Measurements from ENCODE around the gene TNFRSF4. TPM values are rescaled to one million over a fixed set of nuclear protein-coding genes. Genes with fewer than 3 reads are reported as not detected.

TNFRSF4 gene
- total and polyA plus RNA-seq, 9 of the 15 experiments (the other 6 are each of a cell fraction or from before 2014, with no cell fraction given) = 0.07 to 0.44 (median 0.19) TPM; not detected in 5

- TF ChIP-seq, protein P1, sequence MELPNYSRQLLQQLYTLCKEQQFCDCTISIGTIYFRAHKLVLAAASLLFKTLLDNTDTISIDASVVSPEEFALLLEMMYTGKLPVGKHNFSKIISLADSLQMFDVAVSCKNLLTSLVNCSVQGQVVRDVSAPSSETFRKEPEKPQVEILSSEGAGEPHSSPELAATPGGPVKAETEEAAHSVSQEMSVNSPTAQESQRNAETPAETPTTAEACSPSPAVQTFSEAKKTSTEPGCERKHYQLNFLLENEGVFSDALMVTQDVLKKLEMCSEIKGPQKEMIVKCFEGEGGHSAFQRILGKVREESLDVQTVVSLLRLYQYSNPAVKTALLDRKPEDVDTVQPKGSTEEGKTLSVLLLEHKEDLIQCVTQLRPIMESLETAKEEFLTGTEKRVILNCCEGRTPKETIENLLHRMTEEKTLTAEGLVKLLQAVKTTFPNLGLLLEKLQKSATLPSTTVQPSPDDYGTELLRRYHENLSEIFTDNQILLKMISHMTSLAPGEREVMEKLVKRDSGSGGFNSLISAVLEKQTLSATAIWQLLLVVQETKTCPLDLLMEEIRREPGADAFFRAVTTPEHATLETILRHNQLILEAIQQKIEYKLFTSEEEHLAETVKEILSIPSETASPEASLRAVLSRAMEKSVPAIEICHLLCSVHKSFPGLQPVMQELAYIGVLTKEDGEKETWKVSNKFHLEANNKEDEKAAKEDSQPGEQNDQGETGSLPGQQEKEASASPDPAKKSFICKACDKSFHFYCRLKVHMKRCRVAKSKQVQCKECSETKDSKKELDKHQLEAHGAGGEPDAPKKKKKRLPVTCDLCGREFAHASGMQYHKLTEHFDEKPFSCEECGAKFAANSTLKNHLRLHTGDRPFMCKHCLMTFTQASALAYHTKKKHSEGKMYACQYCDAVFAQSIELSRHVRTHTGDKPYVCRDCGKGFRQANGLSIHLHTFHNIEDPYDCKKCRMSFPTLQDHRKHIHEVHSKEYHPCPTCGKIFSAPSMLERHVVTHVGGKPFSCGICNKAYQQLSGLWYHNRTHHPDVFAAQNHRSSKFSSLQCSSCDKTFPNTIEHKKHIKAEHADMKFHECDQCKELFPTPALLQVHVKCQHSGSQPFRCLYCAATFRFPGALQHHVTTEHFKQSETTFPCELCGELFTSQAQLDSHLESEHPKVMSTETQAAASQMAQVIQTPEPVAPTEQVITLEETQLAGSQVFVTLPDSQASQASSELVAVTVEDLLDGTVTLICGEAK (IDR thresholded peaks at IDR 0.05) = no peak
- TF ChIP-seq, protein P1 (CRISPR knock-in tag; IDR thresholded peaks at IDR 0.05) = no peak
- no peak for TF ChIP-seq ADNP (tag; IDR thresholded peaks at IDR 0.05)
Measured at GRCh38 chr1:1225913-1226312, 12.0 kb upstream of the TNFRSF4 start (continued).

Data from K562 (cell line).